SU-DHL-6 (cell line): ENCODE measurements around the gene CX3CL1.

Source experiments
- H2AFZ ChIP-seq: fragments of 200-600 bp; sonication (generic); 2 replicates; pipeline ENCODE4 v1.6.1; 2014; ENCODE audit warnings: low read depth, mild to moderate bottlenecking, moderate library complexity, mixed read lengths, antibody characterized with exemption, low read length; ENCODE audit not compliant: severe bottlenecking
- H3F3A ChIP-seq: fragments of 200-600 bp; shearing (Covaris generic); 2 replicates; pipeline ENCODE4 v1.6.0; 2016; ENCODE audit warnings: antibody characterized with exemption, mild to moderate bottlenecking; ENCODE audit not compliant: insufficient read depth
- H3K27ac ChIP-seq: fragments of 200-600 bp; sonication (generic); 2 replicates; pipeline ENCODE4 v1.5.1; 2016; ENCODE audit warnings: low read depth, mild to moderate bottlenecking, low read length, moderate library complexity, mixed read lengths
- H3K27me3 ChIP-seq: fragments of 200-600 bp; sonication (generic), shearing (Covaris generic); 2 replicates; pipeline ENCODE4 v1.6.0; 2014; ENCODE audit warnings: mild to moderate bottlenecking, low read length
- H3K36me3 ChIP-seq: fragments of 200-600 bp; sonication (generic); 2 replicates; pipeline ENCODE4 v1.6.1; 2014; ENCODE audit warnings: mild to moderate bottlenecking, low read length, mixed read lengths
- H3K4me2 ChIP-seq: fragments of 300-600, 200-600 bp; shearing (Covaris generic), sonication (generic); 2 replicates; pipeline ENCODE4 v1.6.0; 2014; ENCODE audit warnings: low read length, low read depth, mild to moderate bottlenecking; ENCODE audit not compliant: poor library complexity, severe bottlenecking
- H3K4me3 ChIP-seq: fragments of 200-600 bp; sonication (generic); 2 replicates; pipeline ENCODE4 v1.5.1; 2014; ENCODE audit warnings: antibody characterized with exemption, low read length, mild to moderate bottlenecking, mixed read lengths; ENCODE audit not compliant: insufficient read depth, poor library complexity, severe bottlenecking
- H3K79me2 ChIP-seq: fragments of 200-600 bp; sonication (generic); 2 replicates; pipeline ENCODE4 v1.6.1; 2014; ENCODE audit warnings: mild to moderate bottlenecking, low read length, moderate library complexity; ENCODE audit not compliant: insufficient read depth
- H3K9ac ChIP-seq: fragments of 200-600 bp; sonication (generic); 2 replicates; pipeline ENCODE4 v1.7.0; 2014; ENCODE audit warnings: mild to moderate bottlenecking, low read length
- H3K9me2 ChIP-seq: fragments of 200-600 bp; sonication (generic); replicated peaks from 2 replicates; pipeline ENCODE4 v1.6.1; 2014; ENCODE audit warnings: low read length; ENCODE audit not compliant: insufficient read depth
- H3K9me3 ChIP-seq: fragments of 200-600 bp; sonication (generic); 2 replicates; pipeline ENCODE4 v1.6.1; 2014; ENCODE audit warnings: low read length, mixed read lengths; ENCODE audit not compliant: insufficient read depth
- H4K20me1 ChIP-seq: fragments of 200-600 bp; sonication (generic); 2 replicates; pipeline ENCODE4 v1.6.1; 2014; ENCODE audit warnings: low read depth, mild to moderate bottlenecking, antibody characterized with exemption, low read length, moderate library complexity, mixed read lengths
- CTCF ChIP-seq: fragments of 200-600 bp; sonication (generic); IDR thresholded peaks from one replicate; pipeline ENCODE4 v1.5.1; 2017; ENCODE audit warnings: antibody characterized with exemption, mild to moderate bottlenecking, low read length, moderate library complexity; ENCODE audit not compliant: insufficient read depth, poor library complexity, severe bottlenecking
- EZH2phosphoT487 ChIP-seq: fragments of 200-600 bp; sonication (generic), shearing (Covaris generic); conservative IDR thresholded peaks from 2 replicates; pipeline ENCODE4 v1.6.1; 2018; ENCODE audit warnings: mild to moderate bottlenecking, antibody characterized with exemption, low read length, moderate library complexity, mixed read lengths

CX3CL1 gene

GRCh38 chr16:57357330-57358085 lies 14.8 kb upstream of the CX3CL1 start:
- no peak overlapping the region for H3K4me2 ChIP-seq
- no peaks in the 10 kb centered on the region for H3K79me2 ChIP-seq
- no peaks in the 10 kb centered on the region for H3K9me2 ChIP-seq
- no peak overlapping the region for H3K4me3 ChIP-seq
- H3K27me3 ChIP-seq: no peaks in the 10 kb centered on the region
- H3K9me3 ChIP-seq: no peaks in the 10 kb centered on the region
- H3F3A ChIP-seq: no peaks in the 10 kb centered on the region
- no peaks in the 10 kb centered on the region for H3K36me3 ChIP-seq
- no peak overlapping the region for H3K9ac ChIP-seq
- no peaks in the 10 kb centered on the region for H4K20me1 ChIP-seq
- TF ChIP-seq CTCF: no peak
- no peak for TF ChIP-seq EZH2phosphoT487
- no peak overlapping the region for H3K27ac ChIP-seq
- no peak overlapping the region for H2AFZ ChIP-seq

- Histone ChIP-seq H3K9me2 (no peaks in the 10 kb centered on the region), H4K20me1 (no peaks in the 10 kb centered on the region), H3K27ac (no peak overlapping the region), H3K4me3 (no peak overlapping the region), H3K79me2 (no peaks in the 10 kb centered on the region), H3K4me2 (no peak overlapping the region), H3K27me3 (no peaks in the 10 kb centered on the region), H3K9me3 (no peaks in the 10 kb centered on the region), H2AFZ (no peak overlapping the region), H3K9ac (no peak overlapping the region), H3F3A (no peaks in the 10 kb centered on the region), H3K36me3 (no peaks in the 10 kb centered on the region)
- TF ChIP-seq EZH2phosphoT487 (no peak), CTCF (no peak)
Measured at GRCh38 chr16:57358086-57358420, 14.2 kb upstream of the CX3CL1 start.

GRCh38 chr16:57358527-57359095 lies 13.7 kb upstream of the CX3CL1 start, which contains the start of gene CCL22:
TSS of gene CCL22 (plus strand) at chr16:57358783. CDS start at chr16:57358817, 34 bp downstream.
- Histone ChIP-seq H3K9me3 (no peaks in the 10 kb centered on the region), H3K4me2 (no peak within 1 kb of the TSS), H3K9me2 (no peaks in the 10 kb centered on the region), H3K79me2 (no peaks in the 10 kb centered on the region), H4K20me1 (no peaks in the 10 kb centered on the region), H2AFZ (no peak within 1 kb of the TSS), H3K36me3 (no peaks in the 10 kb centered on the region), H3F3A (no peaks in the 10 kb centered on the region), H3K4me3 (no peak within 1 kb of the TSS), H3K27ac (no peak within 1 kb of the TSS), H3K27me3 (no peaks in the 10 kb centered on the region), H3K9ac (no peak within 1 kb of the TSS)
- TF ChIP-seq CTCF (no peak), EZH2phosphoT487 (no peak)
